IPS DF 6.9 (cell line): ENCODE measurements around the gene EXD3.
"Not testable (repeated sequence)": the region's sequence is repeated elsewhere in the genome, so short reads cannot be mapped to it uniquely, and the experiment has no call there.

ENCODE experiments used
- DNase-seq: peaks from one replicate; pipeline ENCODE4 v3.0.0-alpha.2; 2013; ENCODE audit warnings: low read depth, low spot score
- H3K27ac ChIP-seq: one replicate; pipeline ENCODE4 v1.5.1; 2013; ENCODE audit warnings: low read length, control low read depth
- H3K27me3 ChIP-seq: 2 replicates; pipeline ENCODE4 v1.6.1; 2013; ENCODE audit warnings: mild to moderate bottlenecking, low read length; ENCODE audit not compliant: control insufficient read depth, insufficient read depth
- H3K36me3 ChIP-seq: 2 replicates; pipeline ENCODE4 v1.6.1; 2013; ENCODE audit warnings: low read length; ENCODE audit not compliant: control insufficient read depth, insufficient read depth
- H3K4me1 ChIP-seq: 2 replicates; pipeline ENCODE4 v1.6.1; 2013; ENCODE audit warnings: low read length; ENCODE audit not compliant: control insufficient read depth, insufficient read depth
- H3K4me3 ChIP-seq: 2 replicates; pipeline ENCODE4 v1.5.1; 2013; ENCODE audit warnings: mild to moderate bottlenecking, low read length
- H3K9me3 ChIP-seq: 2 replicates; pipeline ENCODE4 v1.6.1; 2013; ENCODE audit warnings: low read length, inconsistent platforms; ENCODE audit not compliant: control insufficient read depth, insufficient read depth
- WGBS: extraction: QIAGEN DNeasy Blood & Tissue Kit; methylation state at CpG from one replicate; pipeline ENCODE4 v1.1.7; 2013; ENCODE audit warnings: mixed read lengths, missing lambda C conversion rate; ENCODE audit not compliant: insufficient read length, insufficient coverage; 5-methylcytosine and 5-hydroxymethylcytosine counted together

EXD3 gene

DNA sequence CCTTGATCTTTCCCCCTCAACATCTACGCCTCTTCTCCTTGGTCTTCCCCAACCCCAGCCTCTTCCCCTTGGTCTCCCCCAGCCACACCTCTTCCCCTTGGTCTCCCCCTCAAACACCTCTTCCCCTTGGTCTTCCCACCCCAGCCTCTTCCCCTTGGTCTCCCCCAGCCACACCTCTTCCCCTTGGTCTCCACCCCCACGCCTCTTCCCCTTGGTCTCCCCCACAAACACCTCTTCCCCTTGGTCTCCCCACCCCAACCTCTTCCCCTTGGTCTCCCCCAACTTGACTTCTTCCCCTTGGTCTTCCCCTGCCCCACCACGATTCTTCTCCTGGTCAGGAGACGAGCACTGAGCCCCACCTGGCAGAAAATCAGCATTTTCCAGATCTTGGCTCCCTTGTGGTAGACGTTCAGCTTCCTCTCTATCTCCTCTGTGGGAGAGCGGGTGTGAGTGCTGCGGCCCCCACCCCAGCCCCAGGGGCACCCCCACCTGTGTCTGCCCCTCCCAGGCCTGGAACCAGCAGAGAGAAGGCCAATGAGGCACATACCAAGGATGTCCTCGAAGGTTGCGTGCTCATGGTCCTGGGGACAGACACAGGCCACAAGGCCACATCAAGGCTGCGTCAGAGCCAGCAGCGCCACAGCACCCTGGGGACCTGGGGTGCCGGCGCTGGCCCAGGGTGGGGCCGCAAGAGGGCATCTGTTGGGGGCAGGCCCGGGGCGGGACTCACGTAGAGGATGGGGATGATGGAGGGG, 29.2 kb upstream of the EXD3 start:
- no peak overlapping the region for H3K4me3 ChIP-seq
- no CpG with 5 or more reads among the region's 17 CpGs for WGBS
- H3K4me1 ChIP-seq = peaks cover 9% of the 10 kb centered on the region
- H3K9me3 ChIP-seq = no peaks in the 10 kb centered on the region
- peaks cover 21% of the 10 kb centered on the region for H3K36me3 ChIP-seq
- no peaks in the 10 kb centered on the region for H3K27me3 ChIP-seq
- no peak for DNase-seq
- H3K27ac ChIP-seq = no peak overlapping the region

- H3K36me3 ChIP-seq = peaks cover 20% of the 10 kb centered on the region
- DNase-seq, H3K27me3 ChIP-seq, H3K4me1 ChIP-seq, H3K27ac ChIP-seq, H3K4me3 ChIP-seq, H3K9me3 ChIP-seq: not testable (repeated sequence)
- 100% methylated on average over 2 of the region's 31 CpGs for WGBS
Measured at GRCh38 chr9:137451264-137452005, 28.5 kb upstream of the EXD3 start.

DNA sequence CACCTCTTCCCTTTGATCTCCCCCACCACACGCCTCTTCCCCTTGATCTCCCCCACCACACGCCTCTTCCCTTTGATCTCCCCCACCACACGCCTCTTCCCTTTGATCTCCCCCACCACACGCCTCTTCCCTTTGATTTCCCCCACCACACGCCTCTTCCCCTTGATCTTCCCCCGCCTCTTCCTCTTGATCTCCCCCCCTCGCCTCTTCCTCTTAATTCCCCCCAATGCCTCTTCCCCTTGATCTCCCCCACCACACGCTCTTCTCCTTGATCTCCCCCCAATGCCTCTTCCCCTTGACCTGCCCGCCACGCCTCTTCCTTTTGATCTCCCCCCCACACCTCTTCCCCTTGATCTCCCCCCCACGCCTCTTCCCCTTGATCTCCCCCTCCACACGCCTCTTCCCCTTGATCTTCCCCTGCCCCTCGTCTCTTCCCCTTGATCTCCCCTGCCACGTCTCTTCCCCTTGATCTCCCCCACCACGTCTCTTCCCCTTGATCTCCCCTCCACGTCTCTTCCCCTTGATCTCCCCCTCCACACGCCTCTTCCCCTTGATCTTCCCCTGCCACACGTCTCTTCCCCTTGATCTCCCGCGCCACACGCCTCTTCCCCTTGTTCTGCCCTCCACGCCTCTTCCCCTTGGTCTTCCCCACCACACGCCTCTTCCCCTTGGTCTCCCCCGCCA, 27.7 kb upstream of the EXD3 start:
- not testable (repeated sequence) for H3K4me1 ChIP-seq, H3K27ac ChIP-seq, H3K9me3 ChIP-seq, H3K27me3 ChIP-seq, DNase-seq, H3K4me3 ChIP-seq
- H3K36me3 ChIP-seq = peaks cover 20% of the 10 kb centered on the region
- no CpG with 5 or more reads among the region's 24 CpGs for WGBS

DNA sequence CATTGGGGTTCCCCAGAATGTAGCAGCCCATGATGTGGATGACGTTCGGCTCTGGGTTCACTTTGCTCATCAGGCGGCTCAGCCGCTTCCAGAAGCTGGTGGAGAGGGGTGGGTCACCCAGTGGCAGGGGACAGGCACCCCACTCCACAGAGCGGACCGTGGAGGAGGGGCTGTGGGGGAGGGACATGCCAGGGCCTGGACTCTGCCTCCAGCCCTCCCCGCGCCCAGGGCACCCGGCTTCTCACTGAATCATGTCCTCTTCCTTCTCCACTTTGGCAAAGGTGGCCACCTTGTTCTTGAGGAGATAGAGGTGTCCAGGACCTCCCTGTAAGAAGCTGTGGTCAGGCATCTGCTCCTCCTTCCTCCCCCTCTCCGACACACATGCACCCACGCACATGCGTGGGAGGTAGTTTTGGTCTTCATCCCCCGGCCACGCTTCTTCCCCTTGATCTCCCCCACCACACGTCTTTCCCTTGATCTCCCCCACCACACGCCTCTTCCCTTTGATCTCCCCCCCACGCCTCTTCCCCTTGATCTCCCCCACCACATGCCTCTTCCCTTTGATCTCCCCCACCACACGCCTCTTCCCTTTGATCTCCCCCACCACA, 27.1 kb upstream of the EXD3 start:
- H3K27me3 ChIP-seq = no peaks in the 10 kb centered on the region
- H3K36me3 ChIP-seq = peaks cover 16% of the 10 kb centered on the region
- peaks cover 9% of the 10 kb centered on the region for H3K4me1 ChIP-seq
- no CpG with 5 or more reads among the region's 18 CpGs for WGBS
- no peak for DNase-seq
- H3K4me3 ChIP-seq = no peak overlapping the region
- H3K9me3 ChIP-seq = no peaks in the 10 kb centered on the region
- H3K27ac ChIP-seq = no peak overlapping the region

GRCh38 chr9:137449081-137449844, 26.3 kb upstream of the EXD3 start:
- Histone ChIP-seq H3K36me3 (peaks cover 16% of the 10 kb centered on the region), H3K9me3 (no peaks in the 10 kb centered on the region), H3K4me3 (no peak overlapping the region), H3K27ac (no peak overlapping the region), H3K4me1 (peaks cover 2% of the 10 kb centered on the region), H3K27me3 (no peaks in the 10 kb centered on the region)
- no CpG with 5 or more reads among the region's 36 CpGs for WGBS
- DNase-seq = no peak

DNA sequence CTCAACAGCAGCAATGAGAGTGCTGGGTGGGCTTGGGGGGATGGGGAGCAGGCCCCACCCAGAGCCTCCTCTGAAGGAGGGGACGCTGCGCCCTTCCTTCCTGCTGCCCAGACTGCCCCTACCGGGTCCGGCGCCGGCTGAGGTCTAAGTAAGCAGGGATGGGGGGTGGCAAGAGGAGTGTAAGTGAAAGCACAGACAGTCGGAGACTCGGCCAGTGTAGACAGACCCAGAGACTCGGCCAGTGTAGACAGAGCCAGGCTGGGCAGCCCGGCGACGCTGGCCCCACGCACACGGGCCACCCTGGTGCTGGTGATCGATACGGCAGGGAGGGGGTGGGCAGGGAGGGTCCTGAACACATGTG, 25.6 kb upstream of the EXD3 start:
- Histone ChIP-seq H3K27me3 (no peaks in the 10 kb centered on the region), H3K36me3 (peaks cover 16% of the 10 kb centered on the region), H3K4me3 (no peak overlapping the region), H3K4me1 (peaks cover 2% of the 10 kb centered on the region; the same call in 1 of the 2 replicates), H3K9me3 (no peaks in the 10 kb centered on the region), H3K27ac (no peak overlapping the region)
- DNase-seq = no peak
- WGBS = no CpG with 5 or more reads among the region's 16 CpGs

GRCh38 chr9:137447722-137448601, 25.0 kb upstream of the EXD3 start:
- Histone ChIP-seq H3K4me1 (no peaks in the 10 kb centered on the region; the same call in 1 of the 2 replicates), H3K36me3 (peaks cover 16% of the 10 kb centered on the region), H3K27me3 (no peaks in the 10 kb centered on the region), H3K9me3 (no peaks in the 10 kb centered on the region), H3K27ac (no peak overlapping the region), H3K4me3 (no peak overlapping the region; the same call in 1 of the 2 replicates)
- no peak for DNase-seq
- no CpG with 5 or more reads among the region's 27 CpGs for WGBS

- no peak overlapping the region for H3K4me3 ChIP-seq
- no peak overlapping the region for H3K27ac ChIP-seq
- H3K36me3 ChIP-seq = peaks cover 14% of the 10 kb centered on the region
- no peaks in the 10 kb centered on the region; the same call in 1 of the 2 replicates for H3K4me1 ChIP-seq
- H3K9me3 ChIP-seq = no peaks in the 10 kb centered on the region
- H3K27me3 ChIP-seq = no peaks in the 10 kb centered on the region
- DNase-seq = no peak
- WGBS = no CpG with 5 or more reads among the region's 21 CpGs
Measured at GRCh38 chr9:137446851-137447471, 24.0 kb upstream of the EXD3 start.

DNA sequence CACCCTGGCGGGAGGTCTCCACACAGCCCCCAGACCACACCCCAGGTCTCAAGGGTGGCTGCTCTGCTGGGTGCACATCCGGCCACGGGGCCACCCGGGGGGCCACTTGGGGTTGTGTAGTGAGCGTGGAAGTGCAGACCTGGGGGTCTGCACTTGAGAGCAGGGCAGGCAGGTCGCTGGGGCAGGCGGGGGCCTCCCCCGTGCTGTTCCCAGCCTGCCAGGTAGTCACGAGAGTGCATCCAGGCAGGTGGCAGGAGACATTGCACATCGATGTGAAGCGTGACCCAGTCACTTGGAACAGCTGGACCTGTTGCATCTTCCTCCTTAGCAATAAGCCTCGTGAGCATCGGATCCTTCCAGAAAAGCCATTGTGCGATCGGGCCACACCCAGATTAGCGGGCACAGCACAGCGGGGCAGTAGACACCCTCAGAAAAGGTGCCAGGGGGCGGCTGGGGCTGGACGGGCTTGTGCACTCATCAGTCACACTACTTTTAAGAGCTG, 23.0 kb upstream of the EXD3 start:
- no peak for DNase-seq
- no peak overlapping the region for H3K4me3 ChIP-seq
- H3K36me3 ChIP-seq = peaks cover 14% of the 10 kb centered on the region
- no peaks in the 10 kb centered on the region; the same call in 1 of the 2 replicates for H3K4me1 ChIP-seq
- no peak overlapping the region for H3K27ac ChIP-seq
- H3K27me3 ChIP-seq = no peaks in the 10 kb centered on the region
- H3K9me3 ChIP-seq = no peaks in the 10 kb centered on the region
- WGBS = no CpG with 5 or more reads among the region's 19 CpGs
